Right forelimb (tissue), 1 donor: ENCODE data around the gene ZNF638.
A peak's percentile ranks its signal among the peaks of the same experiment; 100 is the strongest.

Experiments
- DNase-seq: peaks from one replicate; pipeline ENCODE4 v3.0.0-alpha.2; 2018

Gene ZNF638

DNA sequence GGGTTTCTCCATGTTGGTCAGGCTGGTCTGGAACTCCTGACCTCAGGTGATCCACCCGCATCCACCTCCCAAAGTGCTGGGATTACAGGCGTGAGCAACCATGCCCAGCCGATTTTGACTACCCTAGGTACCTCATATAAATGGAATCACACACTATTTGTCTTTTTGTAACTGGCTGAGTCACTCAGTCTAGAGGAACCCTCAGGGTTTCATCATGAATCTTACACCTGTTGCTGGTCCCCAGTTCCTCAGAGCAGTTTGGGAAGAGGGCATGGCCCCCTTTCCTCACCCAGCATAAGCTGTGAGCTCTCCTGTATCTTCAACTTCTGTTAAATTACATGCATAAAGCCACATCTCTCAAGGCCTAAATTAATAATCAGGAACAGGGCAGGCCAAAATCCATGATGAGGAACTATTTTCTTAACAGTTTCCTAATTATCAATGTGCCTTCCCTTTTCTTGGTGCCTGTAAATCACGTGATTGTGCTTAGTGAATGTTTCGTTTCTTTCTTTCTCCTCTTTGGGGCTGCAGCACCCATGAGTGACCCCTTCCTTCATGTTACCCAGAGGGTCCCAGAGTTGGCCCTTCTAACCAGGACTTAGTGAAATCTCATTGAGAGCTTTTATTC, 142.6 kb downstream of the ZNF638 start:
- peak; percentile 16 for DNase-seq

DNA sequence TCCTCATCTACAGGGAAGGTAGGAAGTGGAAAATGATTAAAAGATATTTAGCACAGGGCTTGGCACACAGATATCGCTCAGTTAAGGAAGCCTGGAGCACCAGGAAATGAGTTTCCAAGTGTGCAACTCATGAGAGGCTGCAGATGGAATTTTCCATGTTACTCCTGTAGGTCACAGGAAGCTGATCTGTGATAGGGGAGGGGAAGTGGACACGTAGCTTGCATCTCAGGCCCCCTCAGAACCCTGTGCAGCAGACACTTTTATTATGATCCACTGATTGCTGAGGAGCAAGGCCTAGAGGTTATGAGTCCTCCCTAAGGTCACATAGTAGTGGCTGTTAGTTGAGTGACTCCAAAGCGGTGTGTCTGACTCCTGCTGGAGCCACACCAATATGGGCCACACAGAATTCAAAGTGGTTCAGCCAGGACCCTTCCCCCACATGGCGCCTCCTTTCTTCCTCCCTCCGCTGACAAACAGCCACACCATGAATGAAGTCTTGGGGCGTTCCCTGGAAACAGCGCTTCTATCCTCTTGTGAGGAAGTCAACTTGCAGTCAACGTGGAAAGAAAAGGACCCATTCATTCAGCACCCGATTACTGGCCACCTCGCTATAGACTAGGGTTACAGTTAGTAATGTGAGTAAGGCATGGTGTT, 143.3 kb downstream of the ZNF638 start:
- peak; percentile 25 for DNase-seq

DNA sequence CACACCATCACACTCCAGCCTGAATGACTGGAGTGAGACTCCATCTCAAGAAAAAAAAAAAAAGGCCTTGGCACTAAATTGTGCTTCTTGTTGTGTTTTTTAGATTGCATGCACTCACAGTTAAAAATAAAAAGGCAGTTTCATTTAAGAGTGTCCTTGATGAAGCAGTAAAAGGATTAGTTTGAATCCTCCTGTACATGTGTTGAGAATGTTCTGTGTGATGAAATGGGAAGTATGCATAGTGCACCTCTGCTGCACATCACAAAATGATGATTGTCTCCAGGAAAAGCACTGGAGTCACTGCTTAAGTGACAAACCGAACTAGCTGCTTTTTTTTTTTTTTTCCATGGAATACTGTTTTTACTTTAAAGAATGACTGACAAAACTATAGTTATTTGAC, 144.9 kb downstream of the ZNF638 start:
- DNase-seq, result no peak

DNA sequence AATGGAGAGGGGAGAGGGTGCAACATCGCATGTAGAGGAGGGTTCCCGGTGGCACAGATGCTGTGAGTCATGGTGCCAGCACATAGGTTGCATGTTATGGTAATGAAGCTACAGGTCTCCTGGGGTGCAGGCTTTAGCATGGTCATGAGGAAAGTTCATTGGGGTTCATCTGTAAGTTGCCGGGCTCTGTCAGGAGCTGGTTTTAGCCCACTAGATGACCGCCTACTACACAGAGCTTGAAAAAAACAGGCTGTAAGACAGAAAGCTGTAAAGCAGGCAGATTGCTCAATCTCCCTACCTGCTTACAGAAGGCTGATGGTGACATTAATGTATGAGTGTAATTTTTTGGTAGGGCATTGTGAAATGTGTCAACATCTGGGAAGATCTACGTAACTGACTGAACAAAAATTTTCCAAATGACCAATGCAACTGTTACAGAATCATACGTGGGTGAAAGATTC, 145.7 kb downstream of the ZNF638 start:
- DNase-seq, result no peak

DNA sequence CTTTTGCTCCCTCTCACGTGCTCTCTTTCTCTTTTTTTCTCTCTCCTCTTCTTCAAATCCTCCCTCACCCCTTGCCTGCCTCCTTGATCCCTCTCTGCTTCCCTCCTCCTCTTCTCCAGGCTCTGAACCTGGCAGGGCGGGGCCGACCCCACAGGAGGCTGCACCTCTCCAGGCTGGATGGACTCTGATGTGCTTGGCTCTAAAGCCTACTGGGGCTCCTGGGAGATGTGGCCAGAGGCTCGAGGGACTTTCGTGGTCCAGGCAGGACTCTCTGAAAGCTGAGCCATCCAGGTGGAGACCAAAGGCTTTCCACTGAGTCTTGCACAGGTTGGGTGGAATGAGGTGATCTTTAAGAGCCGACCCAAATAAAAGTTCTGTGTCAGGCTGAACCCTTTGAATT, 147.2 kb downstream of the ZNF638 start:
- DNase-seq, result no peak

DNA sequence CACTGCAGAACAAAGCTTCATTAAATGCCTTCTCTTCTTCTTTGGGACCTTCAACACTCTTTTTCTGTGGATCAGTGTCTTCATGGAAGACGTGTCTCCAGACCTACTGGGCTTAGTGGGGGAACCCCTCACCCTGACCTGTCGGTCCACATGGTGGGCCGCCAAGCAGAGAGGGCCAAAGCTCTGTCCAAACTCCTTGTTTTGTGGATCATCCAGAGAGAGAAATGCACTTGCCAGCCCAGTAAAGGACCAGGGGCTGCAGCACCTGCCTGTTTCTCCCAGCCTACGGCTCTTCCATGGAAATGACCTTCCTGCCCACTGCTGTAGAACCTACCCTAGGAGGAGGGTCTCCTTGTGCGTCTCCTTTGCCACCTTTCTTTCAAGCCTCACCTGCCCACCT, 147.7 kb downstream of the ZNF638 start:
- no peak for DNase-seq

DNA sequence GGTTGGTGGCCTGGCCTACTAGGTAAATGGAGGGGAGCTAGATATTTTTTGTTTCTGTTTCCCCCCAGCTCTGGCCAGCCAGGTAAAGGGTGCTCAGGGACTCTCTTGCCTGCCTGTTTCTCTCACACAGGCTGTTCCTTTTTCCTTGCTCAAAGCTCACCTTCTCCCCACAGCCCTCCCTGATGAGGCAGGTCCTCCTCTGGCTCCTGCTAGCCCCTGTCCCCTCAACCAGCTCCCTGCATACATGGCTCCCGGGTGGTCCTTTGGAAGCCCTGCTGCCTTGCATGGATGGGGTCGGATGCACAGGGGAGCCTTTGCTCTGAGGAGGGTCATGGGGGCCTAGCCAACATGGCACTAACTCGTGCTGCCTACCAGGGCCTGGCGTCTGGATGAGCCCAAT, 149.5 kb downstream of the ZNF638 start:
- no peak for DNase-seq

DNA sequence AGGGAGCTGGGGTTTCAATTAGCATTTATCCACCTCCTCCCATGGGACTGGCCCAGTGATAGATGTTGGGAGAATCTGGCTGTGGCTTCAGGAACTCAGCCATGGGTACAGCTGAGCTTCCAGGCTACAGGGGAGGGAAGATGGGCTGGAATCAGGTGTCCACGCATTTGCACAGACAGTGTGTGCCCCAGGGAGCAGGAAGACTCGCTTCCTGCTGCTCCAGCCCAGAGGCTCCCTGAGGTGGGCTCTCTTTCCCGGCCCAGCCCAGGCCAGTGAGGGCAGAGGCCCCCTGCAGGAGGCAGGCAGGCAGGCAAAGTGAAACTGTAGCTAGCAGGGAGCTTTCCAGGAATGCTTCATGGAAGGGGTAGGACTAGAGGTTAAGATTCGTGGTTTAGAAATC, 150.5 kb downstream of the ZNF638 start:
- DNase-seq, result no peak

DNA sequence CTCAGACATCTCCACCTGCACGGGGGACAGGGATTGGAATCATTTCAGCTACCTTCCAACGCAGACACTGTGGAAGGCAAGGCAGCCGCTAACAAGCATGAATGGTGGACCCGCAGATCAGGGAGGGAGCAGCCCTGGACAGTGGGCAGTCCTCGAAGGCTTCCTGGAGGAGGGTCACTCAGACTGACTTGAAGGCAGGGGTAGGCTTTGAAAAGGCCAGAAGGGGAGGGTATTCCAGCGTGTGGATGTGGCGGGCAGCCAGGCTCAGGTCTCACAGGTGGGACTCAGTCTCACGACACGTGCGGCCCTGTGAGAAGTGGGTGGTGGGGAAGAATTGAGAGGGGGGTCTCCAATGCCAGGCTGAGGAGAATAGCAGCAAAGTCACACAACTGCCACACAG, 151.7 kb downstream of the ZNF638 start:
- DNase-seq, result no peak

DNA sequence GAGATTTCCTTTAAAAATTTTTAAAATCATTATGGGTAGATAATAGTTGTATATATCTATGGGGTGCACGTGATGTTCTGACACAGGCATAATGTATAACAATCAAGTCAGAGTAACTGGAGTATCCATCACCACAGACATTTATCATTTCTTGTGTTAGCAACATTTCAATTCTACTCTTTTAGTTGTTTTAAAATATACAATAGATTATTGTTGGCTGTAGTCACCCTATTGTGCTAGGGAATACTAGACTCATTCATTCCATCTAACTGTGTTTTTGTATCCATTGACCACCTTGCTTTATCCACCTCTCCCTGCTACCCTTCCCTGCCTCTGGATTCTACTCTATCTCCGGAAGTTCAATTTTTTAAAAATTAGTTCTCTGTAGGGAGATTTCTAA, 152.8 kb downstream of the ZNF638 start:
- DNase-seq, result no peak
